Parathyroid adenoma (tissue), 2 donors: Measurements from ENCODE around the gene NOX3.

Experiments
- H2AFZ ChIP-seq: fragments of 300-600 bp; sonication (generic); one replicate; pipeline ENCODE4 v1.7.0; 2017; ENCODE audit warnings: antibody characterized with exemption, mild to moderate bottlenecking
- H3K27ac ChIP-seq: fragments of 300-600 bp; sonication (generic); one replicate; pipeline ENCODE4 v1.7.0; 2017
- H3K27me3 ChIP-seq: fragments of 300-600 bp; sonication (generic); one replicate; pipeline ENCODE4 v1.7.0; 2017; ENCODE audit warnings: low read length; ENCODE audit not compliant: control insufficient read depth, insufficient read depth
- H3K36me3 ChIP-seq: fragments of 300-600 bp; sonication (generic); one replicate; pipeline ENCODE4 v1.7.0; 2017; ENCODE audit warnings: low read length; ENCODE audit not compliant: control insufficient read depth, insufficient read depth
- H3K4me1 ChIP-seq: fragments of 300-600 bp; sonication (generic); one replicate; pipeline ENCODE4 v1.7.0; 2017; ENCODE audit warnings: control low read depth
- H3K4me2 ChIP-seq: fragments of 300-600 bp; sonication (generic); one replicate; pipeline ENCODE4 v1.7.0; 2017; ENCODE audit warnings: low read length
- H3K4me3 ChIP-seq: fragments of 300-600 bp; sonication (generic); one replicate; pipeline ENCODE4 v1.7.0; 2017; ENCODE audit warnings: low read depth, low read length
- H3K79me2 ChIP-seq: fragments of 300-600 bp; sonication (generic); one replicate; pipeline ENCODE4 v1.7.0; 2017; ENCODE audit warnings: control low read depth
- H3K9ac ChIP-seq: fragments of 300-600 bp; sonication (generic); one replicate; pipeline ENCODE4 v1.7.0; 2017; ENCODE audit warnings: mild to moderate bottlenecking
- H3K9me3 ChIP-seq: fragments of 300-600 bp; sonication (generic); one replicate; pipeline ENCODE4 v1.7.0; 2017; ENCODE audit warnings: low read length; ENCODE audit not compliant: control insufficient read depth
- TF ChIP-seq, protein P1 (sequence below): fragments of 300-600 bp; sonication (generic); IDR thresholded peaks from one replicate; pipeline ENCODE4 v1.7.0; 2017; ENCODE audit warnings: antibody characterized with exemption, mild to moderate bottlenecking
- donor health status: primary hyperparathyroidism.

NOX3 gene

DNA sequence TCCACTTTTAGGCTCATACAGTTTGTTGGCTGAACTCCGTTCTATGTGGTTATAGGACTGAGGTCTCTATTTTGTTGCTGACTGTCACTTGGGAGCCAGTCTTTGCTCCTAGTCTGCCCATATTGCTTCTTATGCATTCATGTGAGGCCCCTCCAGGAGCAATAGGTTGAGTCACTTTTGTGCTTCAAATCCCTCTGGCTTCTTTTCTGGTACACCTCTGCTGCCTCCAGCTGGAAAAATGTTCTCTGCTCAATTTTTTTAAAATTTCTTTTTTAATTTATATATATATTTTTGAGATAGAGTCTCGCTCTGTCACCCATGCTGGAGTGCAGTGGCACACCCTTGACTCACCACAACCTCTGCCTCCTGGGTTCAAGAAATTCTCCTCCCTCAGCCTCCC, 42.7 kb upstream of the NOX3 start:
- TF ChIP-seq, protein P1, sequence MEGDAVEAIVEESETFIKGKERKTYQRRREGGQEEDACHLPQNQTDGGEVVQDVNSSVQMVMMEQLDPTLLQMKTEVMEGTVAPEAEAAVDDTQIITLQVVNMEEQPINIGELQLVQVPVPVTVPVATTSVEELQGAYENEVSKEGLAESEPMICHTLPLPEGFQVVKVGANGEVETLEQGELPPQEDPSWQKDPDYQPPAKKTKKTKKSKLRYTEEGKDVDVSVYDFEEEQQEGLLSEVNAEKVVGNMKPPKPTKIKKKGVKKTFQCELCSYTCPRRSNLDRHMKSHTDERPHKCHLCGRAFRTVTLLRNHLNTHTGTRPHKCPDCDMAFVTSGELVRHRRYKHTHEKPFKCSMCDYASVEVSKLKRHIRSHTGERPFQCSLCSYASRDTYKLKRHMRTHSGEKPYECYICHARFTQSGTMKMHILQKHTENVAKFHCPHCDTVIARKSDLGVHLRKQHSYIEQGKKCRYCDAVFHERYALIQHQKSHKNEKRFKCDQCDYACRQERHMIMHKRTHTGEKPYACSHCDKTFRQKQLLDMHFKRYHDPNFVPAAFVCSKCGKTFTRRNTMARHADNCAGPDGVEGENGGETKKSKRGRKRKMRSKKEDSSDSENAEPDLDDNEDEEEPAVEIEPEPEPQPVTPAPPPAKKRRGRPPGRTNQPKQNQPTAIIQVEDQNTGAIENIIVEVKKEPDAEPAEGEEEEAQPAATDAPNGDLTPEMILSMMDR = no peak
- H3K4me3 ChIP-seq = no peak overlapping the region

DNA sequence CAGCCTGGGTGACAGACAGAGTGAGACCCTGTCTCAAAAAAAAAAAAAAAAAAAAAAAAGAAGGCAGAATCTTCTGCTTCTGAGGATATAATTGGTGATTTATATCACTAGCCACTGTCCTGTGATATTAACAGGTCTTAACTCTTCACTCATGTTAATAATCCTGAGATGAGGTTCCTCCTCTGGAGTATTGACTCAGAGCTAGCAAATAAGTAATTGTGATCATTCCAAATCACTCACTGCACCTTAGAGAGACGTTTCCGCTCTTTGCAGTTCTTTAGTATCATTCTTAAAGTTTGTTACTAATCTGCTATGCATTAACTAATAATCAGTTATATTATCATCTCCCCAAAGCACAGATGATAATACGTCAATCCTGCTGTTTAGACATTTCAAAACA, 41.6 kb upstream of the NOX3 start:
- no peak overlapping the region for H3K4me3 ChIP-seq
- no peaks in the 10 kb centered on the region for H3K4me1 ChIP-seq
- H3K4me2 ChIP-seq = no peak overlapping the region
- H3K36me3 ChIP-seq = no peaks in the 10 kb centered on the region
- no peaks in the 10 kb centered on the region for H3K27me3 ChIP-seq
- TF ChIP-seq, protein P1 = no peak
- no peak overlapping the region for H3K9ac ChIP-seq
- no peak overlapping the region for H2AFZ ChIP-seq
- H3K9me3 ChIP-seq = no peaks in the 10 kb centered on the region
- no peaks in the 10 kb centered on the region for H3K79me2 ChIP-seq
- no peak overlapping the region for H3K27ac ChIP-seq

More for the DNA sequence above, 42.7 kb upstream of the NOX3 start:
- no peak overlapping the region for H3K4me2 ChIP-seq
- no peak overlapping the region for H3K27ac ChIP-seq
- H3K27me3 ChIP-seq = no peaks in the 10 kb centered on the region
- no peak overlapping the region for H2AFZ ChIP-seq
- no peaks in the 10 kb centered on the region for H3K4me1 ChIP-seq
- H3K79me2 ChIP-seq = no peaks in the 10 kb centered on the region
- H3K9me3 ChIP-seq = no peaks in the 10 kb centered on the region
- no peak overlapping the region for H3K9ac ChIP-seq
- H3K36me3 ChIP-seq = no peaks in the 10 kb centered on the region

DNA sequence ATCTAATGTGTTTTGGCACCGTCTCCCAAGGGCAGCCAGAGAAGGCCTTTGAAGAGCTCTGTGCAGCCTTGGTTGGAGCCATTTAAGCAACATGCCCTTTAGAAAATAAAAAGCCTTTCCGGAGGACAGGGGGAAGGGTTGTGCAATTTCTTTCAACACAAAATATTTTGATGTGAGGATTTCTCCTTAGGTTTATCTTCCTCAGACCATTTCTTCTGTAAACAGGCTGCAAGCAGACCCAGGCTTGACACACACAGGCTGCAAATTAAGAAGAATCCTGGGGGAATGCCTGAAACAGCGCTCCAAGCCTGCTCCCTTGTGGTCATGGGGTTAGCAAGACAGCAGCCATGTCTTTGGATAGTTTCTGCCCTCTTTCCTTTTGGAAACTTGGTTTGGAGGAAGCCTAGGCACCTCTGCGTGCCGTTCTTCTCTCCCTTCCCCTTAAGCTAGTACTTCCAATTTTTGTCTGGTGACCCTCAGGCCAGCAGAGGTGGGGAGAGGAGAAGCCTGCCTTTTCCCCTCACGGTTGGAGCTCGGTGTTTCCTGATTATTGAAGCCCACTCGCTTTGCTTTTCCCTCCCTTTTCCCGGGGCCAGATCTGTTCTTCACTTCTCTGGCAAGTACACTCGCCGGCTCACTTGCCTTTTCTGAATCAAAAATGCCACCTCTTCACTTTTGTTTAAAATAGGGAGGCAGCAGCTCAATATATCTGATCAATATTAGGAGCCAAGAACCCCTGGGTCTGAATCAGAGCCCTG, 39.6 kb upstream of the NOX3 start:
- no peak overlapping the region for H3K27ac ChIP-seq
- H3K4me3 ChIP-seq = no peak overlapping the region
- H3K27me3 ChIP-seq = no peaks in the 10 kb centered on the region
- H3K9ac ChIP-seq = no peak overlapping the region
- H3K4me1 ChIP-seq = no peaks in the 10 kb centered on the region
- H3K9me3 ChIP-seq = no peaks in the 10 kb centered on the region
- TF ChIP-seq, protein P1 = peak; percentile 12
- no peaks in the 10 kb centered on the region for H3K79me2 ChIP-seq
- H3K36me3 ChIP-seq = no peaks in the 10 kb centered on the region
- peak overlapping the region; percentile 29 for H2AFZ ChIP-seq
- H3K4me2 ChIP-seq = no peak overlapping the region

DNA sequence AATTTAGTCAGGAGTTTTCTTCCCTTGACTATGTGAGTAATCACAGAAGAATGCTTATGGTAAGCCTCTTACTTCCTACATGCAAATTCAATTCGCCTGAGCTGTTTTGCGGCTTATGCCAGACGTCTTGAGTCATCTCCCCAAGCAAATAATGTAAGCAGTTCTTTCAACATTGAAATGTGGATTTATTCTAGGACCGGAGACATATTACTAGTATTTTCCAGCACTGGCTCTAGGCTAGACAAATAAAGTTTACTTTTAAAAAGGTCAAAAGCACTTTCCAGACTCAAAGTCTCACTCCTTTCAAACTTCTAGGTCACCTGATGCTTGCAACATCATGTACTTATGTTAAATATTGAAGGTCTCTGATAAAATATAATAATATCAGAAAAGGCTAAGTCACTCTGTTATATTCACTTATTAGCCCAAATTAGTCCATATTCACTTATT, 38.1 kb upstream of the NOX3 start:
- Histone ChIP-seq H2AFZ (no peak overlapping the region), H3K27ac (no peak overlapping the region), H3K9ac (no peak overlapping the region), H3K36me3 (no peaks in the 10 kb centered on the region), H3K27me3 (no peaks in the 10 kb centered on the region), H3K4me2 (no peak overlapping the region), H3K9me3 (no peaks in the 10 kb centered on the region), H3K4me3 (no peak overlapping the region), H3K79me2 (no peaks in the 10 kb centered on the region), H3K4me1 (no peaks in the 10 kb centered on the region)
- TF ChIP-seq, protein P1 = no peak
